ENCODE results near the gene MFSD11. TPM values are rescaled to one million over a fixed set of nuclear protein-coding genes. Genes with fewer than 3 reads are reported as not detected.

MFSD11 gene
- total and polyA plus RNA-seq, 8 donors, result 23.6 to 38.4 (median 35.3) TPM

GRCh38 chr17:76820561-76820960 lies 82.6 kb downstream of the MFSD11 start:
- Histone ChIP-seq H3K27me3 (peaks cover 0 to 4% of the 10 kb centered on the region in 2 donors), H3K4me1 (no peaks in the 10 kb centered on the region), H3K27ac (no peak overlapping the region), H3K9me3 (no peaks in the 10 kb centered on the region), H3K4me3 (no peak overlapping the region), H3K36me3 (no peaks in the 10 kb centered on the region)
- TF ChIP-seq, protein P1, sequence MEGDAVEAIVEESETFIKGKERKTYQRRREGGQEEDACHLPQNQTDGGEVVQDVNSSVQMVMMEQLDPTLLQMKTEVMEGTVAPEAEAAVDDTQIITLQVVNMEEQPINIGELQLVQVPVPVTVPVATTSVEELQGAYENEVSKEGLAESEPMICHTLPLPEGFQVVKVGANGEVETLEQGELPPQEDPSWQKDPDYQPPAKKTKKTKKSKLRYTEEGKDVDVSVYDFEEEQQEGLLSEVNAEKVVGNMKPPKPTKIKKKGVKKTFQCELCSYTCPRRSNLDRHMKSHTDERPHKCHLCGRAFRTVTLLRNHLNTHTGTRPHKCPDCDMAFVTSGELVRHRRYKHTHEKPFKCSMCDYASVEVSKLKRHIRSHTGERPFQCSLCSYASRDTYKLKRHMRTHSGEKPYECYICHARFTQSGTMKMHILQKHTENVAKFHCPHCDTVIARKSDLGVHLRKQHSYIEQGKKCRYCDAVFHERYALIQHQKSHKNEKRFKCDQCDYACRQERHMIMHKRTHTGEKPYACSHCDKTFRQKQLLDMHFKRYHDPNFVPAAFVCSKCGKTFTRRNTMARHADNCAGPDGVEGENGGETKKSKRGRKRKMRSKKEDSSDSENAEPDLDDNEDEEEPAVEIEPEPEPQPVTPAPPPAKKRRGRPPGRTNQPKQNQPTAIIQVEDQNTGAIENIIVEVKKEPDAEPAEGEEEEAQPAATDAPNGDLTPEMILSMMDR (IDR thresholded peaks at IDR 0.05), result no peak
- DNase-seq, result no peak
- intact Hi-C loops (cut with DNase I), result no loop called here
- no peak for ATAC-seq

GRCh38 chr17:76822184-76822778 lies 84.4 kb downstream of the MFSD11 start:
- intact Hi-C loops (cut with DNase I), result no loop called here
- H3K4me3 ChIP-seq, result no peak overlapping the region
- DNase-seq, result no peak
- H3K9me3 ChIP-seq, result no peaks in the 10 kb centered on the region
- ATAC-seq, result no peak
- no peaks in the 10 kb centered on the region for H3K36me3 ChIP-seq
- no peaks in the 10 kb centered on the region for H3K4me1 ChIP-seq
- H3K27me3 ChIP-seq, result peaks cover 0 to 4% of the 10 kb centered on the region in 2 donors
- no peak overlapping the region for H3K27ac ChIP-seq
- TF ChIP-seq, protein P1 (IDR thresholded peaks at IDR 0.05), result no peak

GRCh38 chr17:76824093-76824492 lies 86.2 kb downstream of the MFSD11 start:
- H3K4me1 ChIP-seq, result no peaks in the 10 kb centered on the region
- ATAC-seq, result no peak
- H3K9me3 ChIP-seq, result no peaks in the 10 kb centered on the region
- no peak overlapping the region for H3K27ac ChIP-seq
- DNase-seq, result no peak
- TF ChIP-seq, protein P1 (IDR thresholded peaks at IDR 0.05), result no peak
- H3K27me3 ChIP-seq, result peaks cover 0 to 4% of the 10 kb centered on the region in 2 donors
- H3K36me3 ChIP-seq, result no peaks in the 10 kb centered on the region
- intact Hi-C loops (cut with DNase I), result no loop called here
- no peak overlapping the region for H3K4me3 ChIP-seq

DNA sequence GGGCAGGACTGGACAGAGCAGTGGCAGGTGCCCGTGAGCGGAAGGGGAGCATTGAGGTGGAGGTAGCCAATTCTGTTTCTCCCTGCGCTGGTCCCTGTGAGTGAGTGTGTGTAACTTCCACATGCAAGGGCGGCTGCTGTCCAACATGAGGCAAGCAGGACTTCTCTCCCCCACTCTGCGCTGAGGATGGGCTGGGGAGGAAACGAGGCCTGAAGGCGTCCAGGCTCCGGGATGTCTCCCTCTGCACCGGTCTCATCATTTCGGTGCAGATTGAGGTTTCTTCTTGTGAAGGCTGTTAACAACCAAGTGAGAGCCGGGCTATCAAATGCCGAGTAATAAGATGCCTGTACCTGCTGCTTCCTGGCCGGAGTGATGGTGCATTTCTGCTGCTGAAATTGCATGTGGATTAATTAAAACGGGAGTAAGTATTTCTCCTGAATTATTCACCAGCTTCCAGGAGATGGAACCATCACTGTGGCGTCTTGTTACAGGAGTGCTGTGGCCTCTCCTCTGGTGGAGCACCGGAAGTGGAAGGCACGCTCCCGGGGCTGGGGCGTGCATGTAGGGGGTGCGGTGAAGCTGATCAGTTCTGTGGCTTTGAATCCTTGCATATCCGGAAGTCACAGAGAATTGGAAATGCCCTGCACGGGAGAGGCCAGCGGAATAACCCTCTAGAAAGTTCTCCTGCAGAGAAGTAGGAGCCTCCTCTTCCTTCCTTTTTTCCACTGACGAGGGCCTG lies 88.6 kb downstream of the MFSD11 start:
- Histone ChIP-seq H3K4me3 (no peak overlapping the region), H3K27me3 (no peaks in the 10 kb centered on the region), H3K4me1 (no peaks in the 10 kb centered on the region), H3K36me3 (no peaks in the 10 kb centered on the region), H3K9me3 (no peaks in the 10 kb centered on the region), H3K27ac (no peak overlapping the region)
- no peak for ATAC-seq
- intact Hi-C loops (cut with DNase I), result no loop called here
- DNase-seq, result no peak
- TF ChIP-seq, protein P1 (IDR thresholded peaks at IDR 0.05), result no peak

DNA sequence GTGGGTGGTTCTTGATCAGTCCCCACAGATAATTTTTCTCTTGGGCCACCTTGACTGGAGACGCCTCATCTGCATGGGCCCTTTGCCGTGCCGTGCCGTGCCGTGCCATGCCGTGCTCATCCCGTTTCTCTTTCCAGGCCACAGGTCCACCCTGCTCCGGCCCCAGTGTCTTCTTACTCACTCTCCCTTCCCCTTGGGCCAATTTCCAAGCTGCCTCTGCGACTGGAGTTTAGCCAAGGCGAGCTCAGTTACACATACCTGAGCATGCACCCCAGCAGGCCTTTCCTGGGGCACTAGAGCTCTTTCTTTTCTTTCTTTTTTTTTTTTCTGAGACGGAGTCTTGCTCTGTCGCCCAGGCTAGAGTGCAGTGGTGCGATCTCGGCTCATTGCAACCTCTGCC lies 89.8 kb downstream of the MFSD11 start:
- no peak overlapping the region for H3K4me3 ChIP-seq
- no peak for DNase-seq
- H3K9me3 ChIP-seq, result no peaks in the 10 kb centered on the region
- H3K27ac ChIP-seq, result no peak overlapping the region
- no peak for ATAC-seq
- no peaks in the 10 kb centered on the region for H3K36me3 ChIP-seq
- intact Hi-C loops (cut with DNase I), result no loop called here
- TF ChIP-seq, protein P1 (IDR thresholded peaks at IDR 0.05), result no peak
- no peaks in the 10 kb centered on the region for H3K27me3 ChIP-seq
- H3K4me1 ChIP-seq, result no peaks in the 10 kb centered on the region

Small RNA genes within 50 kb of the gene (microRNA-seq; reads per million reads assigned to microRNA genes)
- 0.67 to 1.5 reads per million in 2 donors for gene MIR636

Other genes starting within 250 kb of the MFSD11 start
- gene RHBDF2, start 236.7 kb upstream of the MFSD11 start, total RNA-seq, result 10 to 100 TPM; 24.9 to 61.7 TPM
- 10 to 100 TPM in 3 of 6 donors, 1 to 10 TPM in 3; 7.5 to 11.2 (median 9.6) TPM for gene RHBDF2, start 236.7 kb upstream of the MFSD11 start, polyA plus RNA-seq (ENCODE audit: insufficient read length in 6 of 6)
- gene CYGB, start 200.4 kb upstream of the MFSD11 start, total RNA-seq, result 10 to 100 TPM; 10.2 to 13.7 TPM
- 10 to 100 TPM; 17.5 to 37.1 (median 28.4) TPM for gene CYGB, start 200.4 kb upstream of the MFSD11 start, polyA plus RNA-seq (ENCODE audit: insufficient read length in 6 of 6)
- gene PRCD, start 198.1 kb upstream of the MFSD11 start, total RNA-seq, result 1 to 10 TPM; 1.3 to 2.9 TPM
- gene PRCD, start 198.1 kb upstream of the MFSD11 start, polyA plus RNA-seq (ENCODE audit: insufficient read length in 6 of 6), result 10 to 100 TPM in 1 of 6 donors, 1 to 10 TPM in 5; 5.6 to 11.4 (median 9.3) TPM
- 10 to 100 TPM; 17.5 to 30.2 TPM for gene ST6GALNAC2, start 152.3 kb upstream of the MFSD11 start, total RNA-seq
- 1 to 10 TPM; 2.1 to 5.1 (median 4.3) TPM for gene ST6GALNAC2, start 152.3 kb upstream of the MFSD11 start, polyA plus RNA-seq (ENCODE audit: insufficient read length in 6 of 6)
- gene ST6GALNAC1, start 94.4 kb upstream of the MFSD11 start, total RNA-seq, result 10 to 100 TPM; 21.0 to 46.0 TPM
- 1 to 10 TPM; 2.1 to 4.9 (median 2.6) TPM for gene ST6GALNAC1, start 94.4 kb upstream of the MFSD11 start, polyA plus RNA-seq (ENCODE audit: insufficient read length in 6 of 6)
- 100 to 1,000 TPM in 1 of 2 donors, 10 to 100 TPM in 1; 83.2 to 211 TPM for gene MXRA7, start 27.2 kb upstream of the MFSD11 start, total RNA-seq
- 100 to 1,000 TPM in 1 of 6 donors, 10 to 100 TPM in 5; 71.5 to 110 (median 88.2) TPM for gene MXRA7, start 27.2 kb upstream of the MFSD11 start, polyA plus RNA-seq (ENCODE audit: insufficient read length in 6 of 6)
- gene JMJD6, start 11.5 kb upstream of the MFSD11 start, total RNA-seq, result 10 to 100 TPM; 23.5 to 35.9 TPM
- gene JMJD6, start 11.5 kb upstream of the MFSD11 start, polyA plus RNA-seq (ENCODE audit: insufficient read length in 6 of 6), result 10 to 100 TPM; 21.9 to 31.9 (median 26.1) TPM
- gene METTL23, start 11.3 kb upstream of the MFSD11 start, total RNA-seq, result 10 to 100 TPM; 30.6 to 33.5 TPM
- gene METTL23, start 11.3 kb upstream of the MFSD11 start, polyA plus RNA-seq (ENCODE audit: insufficient read length in 6 of 6), result 10 to 100 TPM; 34.7 to 40.2 (median 37.1) TPM
- gene SRSF2, start 788 bp upstream of the MFSD11 start, total RNA-seq, result 100 to 1,000 TPM; 114 to 174 TPM
- gene SRSF2, start 788 bp upstream of the MFSD11 start, polyA plus RNA-seq (ENCODE audit: insufficient read length in 6 of 6), result 100 to 1,000 TPM; 324 to 393 (median 362) TPM
- gene MGAT5B, start 130.3 kb downstream of the MFSD11 start, total RNA-seq, result 1 to 10 TPM; 1.0 to 1.2 TPM
- 1 to 10 TPM; 1.0 to 1.9 (median 1.5) TPM for gene MGAT5B, start 130.3 kb downstream of the MFSD11 start, polyA plus RNA-seq (ENCODE audit: insufficient read length in 6 of 6)

Data from left lung (tissue), 10 donors.